ENCODE results near the gene SMCO2. TPM values are rescaled to one million over a fixed set of nuclear protein-coding genes. Genes with fewer than 3 reads are reported as not detected.
A peak's percentile ranks its signal among the peaks of the same experiment; 100 is the strongest.

The SMCO2 gene
- total and polyA plus RNA-seq, 10 of the 15 experiments (the other 5 are each of a cell fraction or from before 2014, with no cell fraction given) = 0.11 to 2.3 (median 0.67) TPM

GRCh38 chr12:27523305-27523641, 76.7 kb downstream of the SMCO2 start:
- POLR2A ChIA-PET = interaction anchor here (0.6 to 2.0 kb wide), 4 partner anchors 9 to 90 kb away, joined by 3 to 4 read pairs (median 4); no protein-coding TSS in a partner anchor
- BruUV-seq (replicated peaks) = no TSS peak
- no peak for TF ChIP-seq KDM1A (IDR thresholded peaks at IDR 0.05; ENCODE audit: borderline replicate concordance)
- TF ChIP-seq CEBPB (IDR thresholded peaks at IDR 0.05; ENCODE audit: borderline replicate concordance in 1 of 2, low read depth in 2 of 2, low read length in 2 of 2) = no peak
- TF ChIP-seq KLF5 (IDR thresholded peaks at IDR 0.05; ENCODE audit: partially characterized antibody) = peak; percentile 27
- no peak for TF ChIP-seq RUNX3 (IDR thresholded peaks at IDR 0.05; ENCODE audit: low read length)
- TF ChIP-seq FOXK2 (IDR thresholded peaks at IDR 0.05) = no peak
- TF ChIP-seq CHD4 (IDR thresholded peaks at IDR 0.05) = no peak
- no peak for TF ChIP-seq PBX3 (IDR thresholded peaks at IDR 0.05; ENCODE audit: insufficient replicate concordance, low read depth, low read length)
- no peak for TF ChIP-seq ZNF217 (IDR thresholded peaks at IDR 0.05)
- TF ChIP-seq BCLAF1 (IDR thresholded peaks at IDR 0.05) = no peak
- 0 out of 2 replicates have a peak, but pooled peaks have one; percentile 55 for TF ChIP-seq SIN3A (IDR thresholded peaks at IDR 0.05; ENCODE audit: low read depth, low read length)
- no peak for TF ChIP-seq JUND (IDR thresholded peaks at IDR 0.05; ENCODE audit: low read depth, low read length)
- TF ChIP-seq E2F4 (IDR thresholded peaks at IDR 0.05; ENCODE audit: low read depth, low read length) = no peak
- TF ChIP-seq TARDBP (IDR thresholded peaks at IDR 0.05; ENCODE audit: borderline replicate concordance) = no peak
- no peak for TF ChIP-seq USF2 (IDR thresholded peaks at IDR 0.05; ENCODE audit: borderline replicate concordance, low read depth, low read length)
- no peak for TF ChIP-seq EP300 (IDR thresholded peaks at IDR 0.05; ENCODE audit: borderline replicate concordance in 1 of 2, control insufficient read depth in 1 of 2, low read depth in 2 of 2, low read length in 2 of 2)
- no peak for TF ChIP-seq PML (IDR thresholded peaks at IDR 0.05; ENCODE audit: low read length)

More at GRCh38 chr12:27523305-27523641, 76.7 kb downstream of the SMCO2 start:
- RAD21 ChIA-PET (ENCODE audit: unreplicated experiment) = interaction anchor here (0.8 to 1.3 kb wide), 3 partner anchors 14 to 184 kb away, joined by 3 to 5 read pairs (median 3); no protein-coding TSS in a partner anchor
- no peaks in the 10 kb centered on the region for H4K20me1 ChIP-seq (ENCODE audit: control insufficient read depth, insufficient read depth)
- no peaks in the 10 kb centered on the region for H3K9me3 ChIP-seq (replicated peaks; ENCODE audit: control insufficient read depth, insufficient read depth, low read length)
- peak overlapping the region; percentile 73 for H3K4me3 ChIP-seq
- CTCF ChIA-PET = interaction anchor here (0.6 to 2.7 kb wide), 7 partner anchors 9 to 180 kb away, joined by 3 to 8 read pairs (median 4); no protein-coding TSS in a partner anchor
- peaks cover 18% of the 10 kb centered on the region for H3K79me2 ChIP-seq (ENCODE audit: control insufficient read depth, insufficient read depth, low read length)
- peak overlapping the region; percentile 96 for H3K4me2 ChIP-seq (ENCODE audit: control insufficient read depth, insufficient read depth)
- SMC1A ChIA-PET (ENCODE audit: uncharacterized antibody, unreplicated experiment) = interaction anchor here (0.8 to 1.6 kb wide), 8 partner anchors 9 to 507 kb away, joined by 3 to 10 read pairs (median 3); no protein-coding TSS in a partner anchor
- WGBS (ENCODE audit: insufficient coverage, insufficient replicate concordance, low lambda C conversion rate, missing lambda C conversion rate) = 2% methylated on average over 6 of the region's 6 CpGs
- peak overlapping the region; percentile 58 for H3K27ac ChIP-seq (ENCODE audit: control insufficient read depth, insufficient read depth)
- intact Hi-C loops (cut with micrococcal nuclease; ENCODE audit: unreplicated experiment) (no loop called here), in situ Hi-C loops (cut with MboI) (no loop called here)
- DNase-seq (ENCODE audit: low read depth, low spot score) (no peak), FAIRE-seq (no peak), ATAC-seq (peak; percentile 39)
- H2AFZ ChIP-seq (ENCODE audit: control insufficient read depth, low read depth, low read length) = peak overlapping the region; percentile 98
- H3K36me3 ChIP-seq (ENCODE audit: control insufficient read depth in 2 of 2, insufficient read depth in 2 of 2, low read length in 1 of 2) = no peaks in the 10 kb centered on the region
- H3K4me1 ChIP-seq (ENCODE audit: control insufficient read depth, insufficient read depth, low read length) = no peaks in the 10 kb centered on the region
- peak overlapping the region; percentile 69 for H3K9ac ChIP-seq (ENCODE audit: control insufficient read depth, insufficient read depth, low read length)
- no peaks in the 10 kb centered on the region for H3K27me3 ChIP-seq (replicated peaks in 1 of 2; ENCODE audit: control insufficient read depth in 2 of 2, insufficient read depth in 2 of 2, low read length in 1 of 2)

All from GM12878 (cell line).